Measurements from ENCODE around the gene MCRIP1. TPM values are rescaled to one million over a fixed set of nuclear protein-coding genes. Genes with fewer than 3 reads are reported as not detected.

Gene MCRIP1, protein sequence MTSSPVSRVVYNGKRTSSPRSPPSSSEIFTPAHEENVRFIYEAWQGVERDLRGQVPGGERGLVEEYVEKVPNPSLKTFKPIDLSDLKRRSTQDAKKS
- total RNA-seq, result 10 to 100 TPM; 21.2 to 80.2 (median 38.7) TPM
- long read RNA-seq, donor 1, transcript MCRIP1-203 (6 exons, 925 nt), result minor isoform, 6 of 126 reads
- long read RNA-seq, donor 1, transcript MCRIP1-207 (4 exons, 2,775 nt), result minor isoform, 10 of 126 reads
- long read RNA-seq, donor 1, transcript MCRIP1-201 (5 exons, 1,209 nt), result major isoform, 97 of 126 reads
- long read RNA-seq, donor 1, partial matches to known transcripts, result 1 of 126 reads
- long read RNA-seq, donor 1, other reads (novel, unspliced or antisense), result 7 of 126 reads
- long read RNA-seq, donor 2, transcript MCRIP1-203 (6 exons, 925 nt), result minor isoform, 6 of 23 reads
- long read RNA-seq, donor 2, transcript MCRIP1-201 (5 exons, 1,209 nt), result major isoform, 12 of 23 reads
- long read RNA-seq, donor 2, partial matches to known transcripts, result 1 of 23 reads
- long read RNA-seq, donor 2, other reads (novel, unspliced or antisense), result 1 of 23 reads

DNA sequence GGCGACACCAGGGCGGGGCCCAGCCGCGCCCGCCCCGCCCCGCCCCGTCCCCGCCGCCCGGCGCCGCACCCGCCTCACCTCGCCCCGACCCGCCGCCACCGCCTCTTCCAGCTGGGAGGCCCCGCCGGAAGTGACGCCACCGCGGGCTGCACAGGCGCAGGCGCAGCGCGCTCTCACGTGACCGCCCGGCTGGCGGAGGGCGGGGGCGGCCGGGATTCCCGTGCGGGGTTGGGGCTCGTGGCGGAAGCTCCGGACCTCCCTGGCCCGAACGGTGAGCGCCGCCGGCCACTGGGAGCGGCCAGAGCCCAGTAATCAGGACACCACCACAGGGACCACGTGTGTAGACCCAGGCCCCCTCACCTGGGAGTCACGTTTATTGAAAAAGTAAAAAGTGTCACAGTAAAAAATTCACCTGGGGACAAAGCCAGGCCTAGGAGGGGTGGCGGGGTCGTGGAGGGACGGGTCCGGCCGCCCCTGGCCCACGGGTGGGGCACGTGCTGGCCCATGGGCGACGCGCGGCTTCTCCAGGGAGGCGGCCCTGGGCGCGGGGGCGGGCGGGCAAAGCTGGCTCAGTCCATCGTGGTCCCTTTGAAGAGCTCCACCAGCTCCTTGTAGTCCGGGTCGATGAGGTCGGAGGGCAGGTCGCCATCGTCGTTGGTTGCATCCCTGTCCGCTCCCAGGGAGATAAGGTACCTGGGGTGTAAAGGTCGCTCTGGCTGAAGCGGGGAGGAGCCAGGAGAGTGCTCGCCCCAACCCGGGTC is at the start of gene MCRIP1:
Gene MCRIP1 (minus strand): TSS at position 132 of the 761 bp plus-strand sequence. CDS start 8,785 bp downstream, outside the sequence.
- TF ChIP-seq, protein P1, sequence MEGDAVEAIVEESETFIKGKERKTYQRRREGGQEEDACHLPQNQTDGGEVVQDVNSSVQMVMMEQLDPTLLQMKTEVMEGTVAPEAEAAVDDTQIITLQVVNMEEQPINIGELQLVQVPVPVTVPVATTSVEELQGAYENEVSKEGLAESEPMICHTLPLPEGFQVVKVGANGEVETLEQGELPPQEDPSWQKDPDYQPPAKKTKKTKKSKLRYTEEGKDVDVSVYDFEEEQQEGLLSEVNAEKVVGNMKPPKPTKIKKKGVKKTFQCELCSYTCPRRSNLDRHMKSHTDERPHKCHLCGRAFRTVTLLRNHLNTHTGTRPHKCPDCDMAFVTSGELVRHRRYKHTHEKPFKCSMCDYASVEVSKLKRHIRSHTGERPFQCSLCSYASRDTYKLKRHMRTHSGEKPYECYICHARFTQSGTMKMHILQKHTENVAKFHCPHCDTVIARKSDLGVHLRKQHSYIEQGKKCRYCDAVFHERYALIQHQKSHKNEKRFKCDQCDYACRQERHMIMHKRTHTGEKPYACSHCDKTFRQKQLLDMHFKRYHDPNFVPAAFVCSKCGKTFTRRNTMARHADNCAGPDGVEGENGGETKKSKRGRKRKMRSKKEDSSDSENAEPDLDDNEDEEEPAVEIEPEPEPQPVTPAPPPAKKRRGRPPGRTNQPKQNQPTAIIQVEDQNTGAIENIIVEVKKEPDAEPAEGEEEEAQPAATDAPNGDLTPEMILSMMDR (IDR thresholded peaks at IDR 0.05), result no peak
- Histone ChIP-seq H3K4me1 (ENCODE audit: low read depth) (peaks cover 7% of the 10 kb centered on the region), H3K36me3 (ENCODE audit: low read depth) (no peaks in the 10 kb centered on the region), H3K4me3 (peak within 1 kb of the TSS; percentile 34), H3K9me3 (no peaks in the 10 kb centered on the region)
- peak; percentile 89 for ATAC-seq
- intact Hi-C loops (cut with DNase I, micrococcal nuclease), result no loop called here
- DNase-seq, result peak; percentile 96 to 98 (median 98)

DNA sequence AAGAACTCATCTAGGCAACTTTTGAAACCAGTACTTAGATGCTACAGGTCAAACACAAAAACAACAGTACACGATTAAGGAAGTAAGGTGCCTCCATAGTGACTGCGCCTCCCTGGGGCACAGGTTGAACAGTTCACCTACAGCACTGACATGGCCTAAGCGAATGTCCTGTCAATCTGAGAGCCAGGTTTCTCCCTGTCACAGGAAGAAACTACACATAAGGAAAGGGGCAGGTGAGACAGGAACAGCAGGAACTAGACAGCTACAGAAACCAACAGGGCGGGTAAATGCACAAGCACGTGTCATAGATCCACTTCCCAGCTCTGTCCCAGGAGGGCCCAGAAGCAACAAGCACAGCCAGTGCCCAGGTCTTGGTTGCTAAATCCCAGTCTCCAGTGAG is 46.0 kb upstream of the MCRIP1 start:
- no peaks in the 10 kb centered on the region for H3K4me1 ChIP-seq (ENCODE audit: low read depth)
- DNase-seq (no peak), ATAC-seq (no peak)
- H3K4me3 ChIP-seq, result no peak overlapping the region
- H3K36me3 ChIP-seq (ENCODE audit: low read depth), result no peaks in the 10 kb centered on the region
- TF ChIP-seq, protein P1 (IDR thresholded peaks at IDR 0.05), result no peak
- intact Hi-C loops (cut with DNase I, micrococcal nuclease), result no loop called here
- no peaks in the 10 kb centered on the region for H3K9me3 ChIP-seq

DNA sequence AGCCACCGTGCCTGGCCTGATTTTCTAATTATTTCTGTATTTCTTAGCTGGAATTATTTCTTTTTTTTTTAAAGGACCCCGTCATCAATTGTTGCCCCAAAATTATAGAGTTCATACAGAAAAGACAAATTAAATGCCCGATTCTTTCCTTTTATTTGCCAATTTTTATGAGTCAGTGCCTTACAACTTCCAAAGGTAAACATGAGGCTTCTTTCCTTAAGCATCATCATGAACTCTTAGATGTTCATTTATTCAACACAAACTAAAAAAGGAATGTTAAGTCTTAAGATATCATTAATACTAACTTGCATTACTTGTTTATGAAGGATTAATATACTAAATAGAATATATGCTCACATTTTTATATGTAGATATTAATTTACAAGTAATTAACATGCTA is 45.2 kb upstream of the MCRIP1 start:
- no peak overlapping the region for H3K4me3 ChIP-seq
- TF ChIP-seq, protein P1 (IDR thresholded peaks at IDR 0.05), result no peak
- intact Hi-C loops (cut with DNase I, micrococcal nuclease), result no loop called here
- DNase-seq (no peak), ATAC-seq (no peak)
- no peaks in the 10 kb centered on the region for H3K36me3 ChIP-seq (ENCODE audit: low read depth)
- no peaks in the 10 kb centered on the region for H3K4me1 ChIP-seq (ENCODE audit: low read depth)
- H3K9me3 ChIP-seq, result no peaks in the 10 kb centered on the region

DNA sequence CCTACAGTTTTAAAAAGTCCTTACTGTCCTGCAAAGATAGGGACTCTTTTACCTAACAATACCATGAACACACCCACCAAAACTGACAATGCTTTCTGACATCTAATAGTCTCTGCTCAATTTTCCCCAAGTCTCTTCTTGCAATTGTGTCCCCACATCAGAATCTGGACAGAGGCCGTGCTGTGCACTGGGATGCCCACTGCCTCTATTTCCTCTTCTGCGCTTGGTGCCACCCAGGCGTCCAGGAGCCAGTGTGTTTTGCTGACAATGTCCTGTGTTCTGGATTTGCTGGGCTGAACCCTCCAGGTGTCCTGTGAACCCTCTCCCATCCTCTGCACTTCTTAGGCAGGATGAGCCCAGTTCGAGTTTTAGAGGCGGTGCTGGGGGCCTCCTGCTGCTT is 44.5 kb upstream of the MCRIP1 start:
- DNase-seq, result no peak
- H3K4me1 ChIP-seq (ENCODE audit: low read depth), result peaks cover 3% of the 10 kb centered on the region
- H3K4me3 ChIP-seq, result no peak overlapping the region
- no peak for ATAC-seq
- TF ChIP-seq, protein P1 (IDR thresholded peaks at IDR 0.05), result no peak
- H3K9me3 ChIP-seq, result no peaks in the 10 kb centered on the region
- no peaks in the 10 kb centered on the region for H3K36me3 ChIP-seq (ENCODE audit: low read depth)
- intact Hi-C loops (cut with DNase I, micrococcal nuclease), result no loop called here

DNA sequence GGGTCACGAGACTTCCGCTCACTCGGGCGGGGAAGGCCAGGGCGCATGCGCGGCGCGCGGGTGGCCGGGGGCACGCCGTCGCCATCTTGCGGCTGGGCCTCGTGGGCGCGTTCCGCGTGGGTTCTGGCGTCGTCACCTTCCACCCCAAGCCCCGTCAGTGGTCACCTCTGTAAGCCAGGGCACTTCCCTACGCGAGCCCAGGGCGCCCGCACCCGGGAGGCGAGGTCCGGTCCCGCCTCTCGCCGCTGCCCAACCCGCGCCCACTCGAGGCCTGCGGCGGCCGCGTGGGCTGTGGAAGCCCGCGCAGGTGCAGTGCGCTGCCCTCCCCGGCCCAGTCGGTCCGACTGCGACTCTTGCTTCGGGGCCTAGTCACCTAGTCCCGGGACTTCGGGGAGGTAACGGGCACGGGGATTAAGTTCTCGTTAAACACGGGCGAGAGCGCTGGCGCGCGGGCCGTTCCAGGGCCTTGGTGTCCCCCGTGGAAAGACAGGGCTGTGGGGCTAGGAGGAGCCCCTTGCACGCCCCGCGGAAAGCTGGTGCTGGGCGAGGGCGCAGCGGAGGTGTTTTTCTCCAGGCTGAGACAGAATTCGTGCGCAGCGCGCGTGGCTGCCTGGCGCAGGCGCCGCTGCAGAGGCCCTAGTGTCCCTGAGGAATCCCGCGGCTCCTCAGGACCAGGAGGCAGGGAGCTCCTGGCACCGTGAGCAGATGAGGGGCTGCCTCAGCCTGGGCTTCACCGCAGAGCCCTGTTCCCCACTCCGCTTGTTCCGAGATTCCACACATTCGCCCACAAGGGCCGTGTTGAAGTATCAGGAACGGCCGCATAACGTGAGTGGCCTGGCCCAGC is 38.5 kb upstream of the MCRIP1 start:
- Histone ChIP-seq H3K4me1 (ENCODE audit: low read depth) (peaks cover 48% of the 10 kb centered on the region), H3K36me3 (ENCODE audit: low read depth) (no peaks in the 10 kb centered on the region), H3K9me3 (no peaks in the 10 kb centered on the region), H3K4me3 (peak overlapping the region; percentile 87)
- DNase-seq (peak; percentile 96 to 97 (median 96)), ATAC-seq (peak; percentile 72)
- intact Hi-C loops (cut with DNase I, micrococcal nuclease), result no loop called here
- TF ChIP-seq, protein P1 (IDR thresholded peaks at IDR 0.05), result peak; percentile 27

Data from mucosa of descending colon (tissue), 3 donors.